GM18907 (cell line): ENCODE data around the gene COL6A1.
"Not testable (repeated sequence)": the region's sequence is repeated elsewhere in the genome, so short reads cannot be mapped to it uniquely, and the experiment has no call there.

Source experiments
- ATAC-seq: cut with Tn5 transposase; IDR thresholded peaks from one replicate; pipeline ENCODE4 v1.9.1; 2021; ENCODE audit warnings: mild to moderate bottlenecking, moderate library complexity; ENCODE audit not compliant: unreplicated experiment

Gene COL6A1

GRCh38 chr21:46003575-46004007 lies 22.0 kb downstream of the COL6A1 start:
- no peak for ATAC-seq

- no peak for ATAC-seq
Measured at GRCh38 chr21:46004168-46004861, 22.7 kb downstream of the COL6A1 start.

DNA sequence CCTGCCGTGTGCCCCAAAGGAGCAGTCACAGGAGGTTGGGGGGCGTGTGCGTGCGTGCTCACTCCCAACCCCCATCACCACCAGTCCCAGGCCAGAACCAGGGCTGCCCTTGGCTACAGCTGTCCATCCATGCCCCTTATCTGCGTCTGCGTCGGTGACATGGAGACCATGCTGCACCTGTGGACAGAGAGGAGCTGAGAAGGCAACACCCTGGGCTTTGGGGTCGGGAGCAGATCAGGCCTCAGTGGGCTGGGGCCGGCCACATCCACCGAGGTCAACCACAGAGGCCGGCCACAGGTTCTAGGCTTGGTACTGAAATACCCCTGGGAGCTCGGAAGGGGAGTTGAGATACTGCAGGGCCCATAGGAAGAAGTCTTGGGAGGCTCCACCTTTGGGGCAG lies 23.5 kb downstream of the COL6A1 start:
- ATAC-seq, result no peak

- no peak for ATAC-seq
Measured at GRCh38 chr21:46005481-46005881, 23.9 kb downstream of the COL6A1 start.

GRCh38 chr21:46005894-46006546 lies 24.4 kb downstream of the COL6A1 start:
- ATAC-seq, result not testable (repeated sequence)

DNA sequence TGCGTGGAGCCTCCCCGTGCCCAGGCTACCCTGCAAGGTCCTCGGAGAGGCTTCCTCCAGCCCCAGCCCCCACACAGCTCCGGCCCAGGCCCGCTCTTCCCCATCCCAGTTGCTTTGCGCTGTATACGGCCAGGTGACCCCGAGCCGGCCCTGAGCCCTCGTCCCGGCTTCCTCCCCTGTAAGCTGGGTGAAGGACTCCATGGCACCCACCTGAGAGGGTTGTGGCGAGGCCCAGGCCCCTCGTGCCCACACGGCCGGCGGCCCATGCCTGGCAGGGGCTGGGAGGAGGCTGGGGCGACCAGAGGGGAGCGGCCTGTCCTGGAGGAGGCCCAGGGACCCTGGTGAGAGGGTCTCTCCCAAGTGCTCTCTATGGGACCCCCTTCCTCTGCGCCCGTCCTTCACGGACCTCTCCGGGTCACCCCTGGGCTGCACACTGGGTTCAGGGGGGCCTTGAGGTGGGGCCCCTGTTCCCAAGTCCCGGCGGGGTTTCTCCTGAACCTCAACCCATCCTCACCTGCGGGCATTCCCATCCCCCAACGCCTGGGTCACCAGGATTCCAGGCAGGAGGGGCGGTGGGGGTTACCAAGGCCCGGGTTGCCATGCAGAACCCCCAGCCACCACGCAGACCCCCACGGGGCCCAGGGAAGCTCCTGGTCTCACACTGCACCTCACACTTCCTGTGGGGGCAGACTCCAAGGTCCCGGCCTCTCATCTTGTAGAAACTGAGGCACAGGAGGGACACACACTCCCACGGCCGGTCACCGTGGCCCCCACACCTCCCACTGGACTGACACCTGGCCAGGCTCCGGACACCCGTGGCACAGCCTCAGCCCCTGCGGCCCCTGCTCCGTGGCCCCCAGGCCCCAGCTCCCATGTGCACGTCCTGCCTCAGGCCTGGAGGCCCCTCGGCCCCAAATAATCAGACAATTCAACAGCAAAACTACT lies 25.2 kb downstream of the COL6A1 start:
- no peak for ATAC-seq

DNA sequence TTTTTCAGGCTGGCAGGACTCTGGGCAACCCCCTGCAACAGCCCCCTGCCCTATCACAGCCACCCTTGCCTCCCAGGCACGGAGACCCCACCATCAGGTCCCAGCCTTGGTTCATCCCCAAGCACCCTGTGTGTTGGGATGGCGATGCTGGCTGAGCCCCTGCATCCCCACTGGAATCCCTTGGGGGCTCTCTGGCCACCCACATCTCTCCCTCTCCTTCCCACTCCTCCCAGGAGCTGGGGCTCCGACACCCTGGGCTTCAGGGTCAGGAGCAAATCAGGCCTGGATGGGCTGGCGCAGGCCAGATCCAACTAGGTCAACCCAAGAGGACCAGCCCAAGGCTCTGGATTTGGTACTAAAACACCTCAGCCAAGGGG lies 25.9 kb downstream of the COL6A1 start:
- ATAC-seq, result no peak

- ATAC-seq, result no peak
Measured at GRCh38 chr21:46008893-46009621, 27.5 kb downstream of the COL6A1 start.

GRCh38 chr21:46009951-46010705 lies 28.6 kb downstream of the COL6A1 start:
- no peak for ATAC-seq

DNA sequence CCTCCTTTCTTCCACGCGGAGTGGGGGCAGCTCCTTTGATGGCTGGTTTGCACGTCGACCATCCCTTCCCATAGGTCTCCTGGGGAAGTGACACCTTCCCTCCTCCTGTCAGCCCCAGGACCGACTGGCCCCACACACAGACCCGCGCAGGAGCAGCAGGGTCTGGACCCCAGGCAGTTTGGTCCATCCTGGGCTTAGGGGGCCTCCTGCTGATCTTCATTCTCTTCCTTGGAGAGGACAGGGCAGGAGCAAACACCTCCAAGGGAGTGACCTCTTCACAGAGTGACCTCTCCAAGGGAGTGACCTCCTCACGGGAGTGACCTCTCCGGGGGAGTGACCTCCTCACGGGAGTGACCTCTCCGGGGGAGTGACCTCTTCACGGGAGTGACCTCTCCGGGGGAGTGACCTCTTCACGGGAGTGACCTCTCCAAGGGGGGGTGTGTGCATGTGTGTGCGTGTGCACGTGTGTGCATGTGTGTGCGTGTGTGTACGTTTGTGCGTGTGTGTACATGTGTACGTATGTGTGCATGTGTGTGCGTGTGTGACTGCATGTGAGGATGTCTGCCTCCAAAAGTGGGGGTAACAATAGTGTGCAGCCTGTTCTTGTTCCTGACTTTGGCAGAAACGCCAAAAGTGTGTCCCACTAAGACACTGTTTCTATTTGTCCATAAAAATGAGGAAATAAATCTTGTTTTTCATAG lies 29.8 kb downstream of the COL6A1 start:
- no peak for ATAC-seq

GRCh38 chr21:46012154-46012553 lies 30.6 kb downstream of the COL6A1 start:
- ATAC-seq, result no peak

DNA sequence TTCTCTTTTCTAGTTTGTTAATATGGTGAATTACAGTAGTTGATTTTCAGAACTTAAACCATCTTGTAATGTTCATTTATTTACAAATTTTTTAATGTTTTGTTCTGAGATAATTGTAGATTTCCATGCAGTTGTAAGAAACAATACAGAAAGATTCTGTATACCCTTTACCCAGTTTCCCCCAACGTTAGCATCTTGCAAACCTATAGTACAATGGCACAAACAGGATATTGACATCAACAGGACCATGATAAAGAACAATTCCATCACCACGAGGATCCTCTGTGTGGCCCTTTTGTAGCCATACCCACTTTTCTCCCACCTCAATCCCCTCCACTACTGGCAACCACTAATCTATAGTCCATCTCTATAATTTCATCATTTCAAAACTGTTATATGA lies 33.3 kb downstream of the COL6A1 start:
- ATAC-seq, result no peak

DNA sequence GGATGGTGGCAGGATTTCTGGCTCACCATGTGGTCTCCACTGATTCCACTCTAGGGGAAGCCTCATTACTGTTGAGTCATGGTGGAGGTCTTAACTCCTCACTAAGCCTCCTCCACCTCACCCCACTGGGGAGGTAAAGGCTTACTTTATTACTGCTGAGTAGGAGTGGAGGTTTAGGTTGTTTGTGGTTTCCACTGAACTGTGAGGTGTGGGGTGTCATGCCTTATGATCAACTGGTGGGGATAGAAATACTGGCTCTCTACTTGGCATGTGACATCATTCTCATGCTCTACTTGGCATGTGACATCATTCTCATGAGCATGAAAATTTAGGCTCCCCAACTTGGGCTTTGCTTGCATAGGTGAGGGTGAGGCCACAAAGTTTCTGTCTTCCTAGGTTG lies 35.6 kb downstream of the COL6A1 start:
- ATAC-seq, result no peak

DNA sequence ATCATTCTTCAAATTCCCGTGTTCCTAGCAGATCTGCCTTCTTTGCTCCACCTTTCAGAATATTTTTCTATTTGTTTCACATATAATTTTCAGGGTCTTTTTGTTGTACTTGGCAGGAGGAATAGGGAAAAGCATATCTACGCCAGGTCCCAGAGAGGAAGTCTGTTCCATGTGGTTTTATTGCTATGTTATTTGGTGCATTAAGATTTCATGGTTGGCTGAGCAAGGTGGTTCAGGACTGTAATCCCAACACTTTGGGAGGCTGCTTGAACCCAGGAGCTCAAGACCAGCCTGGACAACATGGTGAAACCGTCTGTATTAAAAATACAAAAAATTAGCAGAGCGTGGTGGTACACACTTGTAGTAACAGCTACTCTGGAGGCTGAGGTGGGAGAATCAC lies 36.1 kb downstream of the COL6A1 start:
- ATAC-seq, result no peak

- ATAC-seq, result no peak
Measured at GRCh38 chr21:46018615-46019014, 37.0 kb downstream of the COL6A1 start.

DNA sequence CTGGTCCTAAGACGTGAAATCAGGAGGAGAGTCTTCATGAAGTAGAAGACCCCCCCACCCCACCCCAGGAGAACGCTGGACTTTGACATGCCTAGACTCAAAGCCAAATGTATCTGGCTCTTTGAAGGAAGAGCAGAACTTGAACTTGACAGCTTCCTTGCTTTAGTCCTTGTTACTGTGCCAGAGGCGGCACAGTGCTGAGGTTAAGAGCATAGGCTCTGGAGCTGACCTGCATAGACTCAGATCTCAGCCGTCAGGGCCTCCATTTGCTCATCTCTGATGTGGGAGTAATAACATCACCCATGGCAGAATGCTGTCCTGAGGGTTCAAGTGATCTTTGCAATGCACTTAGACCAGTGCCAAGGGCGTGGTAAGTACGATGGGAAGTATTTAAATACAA lies 39.0 kb downstream of the COL6A1 start:
- ATAC-seq, result no peak

DNA sequence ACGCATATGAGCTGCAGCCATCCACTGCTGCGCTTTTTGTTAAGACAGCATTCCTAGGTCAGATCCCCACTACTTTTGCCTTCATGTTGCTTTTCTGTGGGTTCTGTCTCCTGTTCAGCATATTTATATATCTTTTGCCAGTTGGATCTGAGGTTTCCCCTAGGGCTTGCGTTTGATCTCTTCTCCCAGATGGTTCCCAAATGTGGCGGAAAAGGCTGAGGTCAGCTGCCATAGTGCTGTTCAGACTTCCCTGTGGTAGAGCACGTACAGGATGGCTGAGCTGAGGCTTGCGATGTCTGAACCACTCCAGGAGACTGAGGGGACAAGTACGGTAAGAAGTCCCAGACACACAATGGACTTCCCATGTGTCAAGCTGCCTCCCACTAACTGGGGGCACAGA lies 39.8 kb downstream of the COL6A1 start:
- ATAC-seq, result no peak

DNA sequence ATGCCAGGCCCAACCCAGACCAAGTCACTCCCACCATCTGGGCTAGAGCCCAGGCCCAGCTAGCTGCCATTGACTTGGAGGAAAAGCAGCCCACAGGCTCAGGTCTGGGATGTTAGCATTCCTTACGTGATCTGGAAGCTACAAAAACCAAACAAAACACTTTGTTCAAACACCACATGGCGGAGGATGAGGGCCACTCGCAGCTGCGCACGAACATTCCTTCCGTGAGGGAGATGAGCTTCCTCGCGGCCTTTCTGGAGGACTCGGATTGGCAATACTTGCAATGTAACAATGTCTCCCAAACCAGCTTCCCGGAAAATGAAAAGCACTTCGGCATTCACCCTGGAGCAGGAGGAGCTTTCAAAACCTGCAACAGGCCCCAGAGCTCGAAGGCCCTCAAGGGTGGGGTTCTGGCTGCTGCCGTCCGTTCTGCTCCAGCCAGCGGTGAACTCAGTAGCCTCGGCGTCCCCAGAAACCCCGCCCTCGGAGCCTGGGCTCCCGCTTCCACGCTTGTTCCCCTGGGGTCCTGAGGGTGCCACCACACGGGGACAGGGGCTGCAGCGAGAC lies 40.5 kb downstream of the COL6A1 start:
- ATAC-seq, result no peak
